GM12875 (cell line): Measurements from ENCODE around the gene ZNF627.
"Not testable (repeated sequence)": the region's sequence is repeated elsewhere in the genome, so short reads cannot be mapped to it uniquely, and the experiment has no call there.

ENCODE experiments used
- H3K4me3 ChIP-seq: one replicate; pipeline ENCODE4 v1.5.1; 2011; ENCODE audit warnings: low read depth, low read length, control low read depth
- CTCF ChIP-seq: IDR thresholded peaks from 2 replicates; pipeline ENCODE4 v1.5.1; 2011; ENCODE audit warnings: low read depth, mild to moderate bottlenecking, control low read depth, inconsistent platforms, low read length, moderate library complexity, borderline replicate concordance; ENCODE audit not compliant: insufficient read depth

The ZNF627 gene

GRCh38 chr19:11620553-11620952, 23.3 kb downstream of the ZNF627 start:
- H3K4me3 ChIP-seq, result no peak overlapping the region
- TF ChIP-seq CTCF, result no peak

GRCh38 chr19:11622401-11622800, 25.1 kb downstream of the ZNF627 start:
- not testable (repeated sequence) for H3K4me3 ChIP-seq

- TF ChIP-seq CTCF, result no peak
- no peak overlapping the region for H3K4me3 ChIP-seq
Measured at GRCh38 chr19:11624069-11624463, 26.8 kb downstream of the ZNF627 start.

GRCh38 chr19:11626252-11626651, 29.0 kb downstream of the ZNF627 start:
- no peak overlapping the region for H3K4me3 ChIP-seq
- no peak for TF ChIP-seq CTCF

- H3K4me3 ChIP-seq, result no peak overlapping the region
- no peak for TF ChIP-seq CTCF
Measured at GRCh38 chr19:11633223-11633622, 35.9 kb downstream of the ZNF627 start.

GRCh38 chr19:11634018-11634662, 36.9 kb downstream of the ZNF627 start:
- H3K4me3 ChIP-seq, result not testable (repeated sequence)

- H3K4me3 ChIP-seq, result no peak overlapping the region
- TF ChIP-seq CTCF, result no peak
Measured at GRCh38 chr19:11639245-11639601, 41.9 kb downstream of the ZNF627 start.

- TF ChIP-seq CTCF, result no peak
- H3K4me3 ChIP-seq, result peak overlapping the region; percentile 70
Measured at GRCh38 chr19:11639602-11640471, 42.6 kb downstream of the ZNF627 start.
